HEK293T (cell line): Measurements from ENCODE around the gene TTC28.

Experiments used
- CTCF ChIA-PET: fragments of 350-600 bp; formaldehyde crosslinking; extraction: SDS; loops from one replicate; lab custom pipeline; 2021; ENCODE audit warnings: antibody characterized with exemption, inconsistent platforms; lab: Yijun Ruan, JAX
- POLR2A ChIA-PET: fragments of 350-600 bp; formaldehyde crosslinking; extraction: SDS; loops from one replicate; lab custom pipeline; 2020; ENCODE audit warnings: antibody characterized with exemption, inconsistent platforms; lab: Yijun Ruan, JAX
- DNase-seq: peaks from one replicate; pipeline ENCODE4 v3.0.0; 2012; ENCODE audit warnings: mixed read lengths; ENCODE audit errors: extremely low spot score
- ARNT ChIP-seq: fragments of 450-650 bp; IDR thresholded peaks from 2 replicates; pipeline ENCODE4 v1.6.1; 2017; ENCODE audit warnings: mild to moderate bottlenecking
- BHLHE40 ChIP-seq: fragments of 450-650 bp; IDR thresholded peaks from 2 replicates; pipeline ENCODE4 v1.6.1; 2016; ENCODE audit warnings: mild to moderate bottlenecking, moderate library complexity, borderline replicate concordance
- CTBP1 ChIP-seq: fragments of 450-650 bp; IDR thresholded peaks from 2 replicates; pipeline ENCODE4 v1.6.1; 2016; ENCODE audit warnings: borderline replicate concordance
- ELF4 ChIP-seq: fragments of 450-650 bp; IDR thresholded peaks from 2 replicates; pipeline ENCODE4 v1.6.1; 2017; ENCODE audit warnings: antibody characterized with exemption
- FOXA1 ChIP-seq: fragments of 450-650 bp; IDR thresholded peaks from 2 replicates; pipeline ENCODE4 v1.6.1; 2016; ENCODE audit warnings: mild to moderate bottlenecking
- FOXK2 ChIP-seq: fragments of 450-650 bp; IDR thresholded peaks from 2 replicates; pipeline ENCODE4 v1.6.1; 2016; ENCODE audit warnings: mild to moderate bottlenecking
- FOXM1 ChIP-seq: fragments of 450-650 bp; IDR thresholded peaks from 2 replicates; pipeline ENCODE4 v1.6.1; 2017; ENCODE audit warnings: mild to moderate bottlenecking, borderline replicate concordance
- HDGF ChIP-seq: fragments of 450-650 bp; IDR thresholded peaks from 2 replicates; pipeline ENCODE4 v1.6.1; 2017; ENCODE audit warnings: antibody characterized with exemption, borderline replicate concordance
- L3MBTL2 ChIP-seq: fragments of 450-650 bp; conservative IDR thresholded peaks from 2 replicates; pipeline ENCODE4 v1.6.1; 2016; ENCODE audit warnings: mild to moderate bottlenecking
- LEF1 ChIP-seq: fragments of 450-650 bp; IDR thresholded peaks from 2 replicates; pipeline ENCODE4 v1.6.1; 2017; ENCODE audit warnings: mild to moderate bottlenecking, borderline replicate concordance
- NFRKB ChIP-seq: fragments of 450-650 bp; IDR thresholded peaks from 2 replicates; pipeline ENCODE4 v1.6.1; 2016; ENCODE audit warnings: mild to moderate bottlenecking, moderate library complexity
- PKNOX1 ChIP-seq: fragments of 450-650 bp; IDR thresholded peaks from 2 replicates; pipeline ENCODE4 v1.6.1; 2016
- SP1 ChIP-seq: fragments of 450-650 bp; IDR thresholded peaks from 2 replicates; pipeline ENCODE4 v1.6.1; 2017
- SUZ12 ChIP-seq: fragments of 450-650 bp; IDR thresholded peaks from 2 replicates; pipeline ENCODE4 v1.6.1; 2016; ENCODE audit warnings: mild to moderate bottlenecking
- TARDBP ChIP-seq: fragments of 450-650 bp; IDR thresholded peaks from 2 replicates; pipeline ENCODE4 v1.6.1; 2016
- ZNF384 ChIP-seq: fragments of 450-650 bp; IDR thresholded peaks from 2 replicates; pipeline ENCODE4 v1.6.1; 2016

TTC28 gene

DNA sequence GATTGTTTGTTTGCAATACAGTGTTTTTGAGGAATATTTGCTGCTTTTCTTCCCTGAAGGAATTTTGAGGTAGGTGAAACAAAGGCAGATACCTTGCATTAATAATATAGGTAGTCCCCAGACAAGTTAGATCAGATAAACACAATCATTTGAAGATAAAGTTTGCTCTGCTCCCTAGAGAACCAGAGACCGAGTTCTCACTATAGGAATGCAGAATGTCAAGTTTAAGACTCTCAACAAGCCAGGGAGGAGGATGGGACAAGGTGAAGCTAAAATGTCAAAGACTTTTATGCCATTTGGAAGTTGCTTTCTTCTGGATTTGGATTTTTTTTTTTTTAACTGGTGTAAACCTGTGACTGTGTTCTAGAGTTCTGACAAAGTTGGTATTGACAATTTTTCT is 364.7 kb downstream of the TTC28 start:
- ChIA-PET CTCF (no interaction called here), POLR2A (no interaction called here)
- no peak for TF ChIP-seq ZNF384
- TF ChIP-seq NFRKB = no peak
- TF ChIP-seq CTBP1 = no peak
- no peak for TF ChIP-seq ARNT
- TF ChIP-seq PKNOX1 = no peak
- TF ChIP-seq TARDBP = no peak
- no peak for TF ChIP-seq ELF4
- no peak for TF ChIP-seq SP1
- TF ChIP-seq HDGF = no peak
- TF ChIP-seq FOXM1 = no peak
- no peak for TF ChIP-seq FOXA1
- no peak for TF ChIP-seq SUZ12
- no peak for TF ChIP-seq L3MBTL2
- TF ChIP-seq FOXK2 = no peak
- TF ChIP-seq LEF1 = no peak
- TF ChIP-seq BHLHE40 = no peak
- no peak for DNase-seq

DNA sequence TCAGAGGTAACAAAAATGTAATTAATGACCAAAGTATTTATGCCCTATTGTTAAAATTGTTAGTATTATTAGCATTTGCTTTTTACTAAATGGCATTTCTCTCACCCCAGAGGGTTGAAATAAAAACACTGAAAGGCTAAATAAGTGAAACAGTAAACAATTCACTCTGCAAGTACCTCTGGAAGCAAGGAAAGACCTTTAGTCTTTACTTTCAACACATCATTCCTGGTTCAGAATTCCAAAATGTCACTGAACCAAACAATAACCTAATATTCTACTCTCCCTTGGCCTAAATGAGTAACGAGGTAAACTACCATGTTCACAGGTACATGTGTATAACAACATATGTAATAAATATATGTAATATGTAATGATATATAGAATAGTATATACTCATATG is 369.3 kb downstream of the TTC28 start:
- DNase-seq = no peak
- TF ChIP-seq CTBP1 = no peak
- no peak for TF ChIP-seq L3MBTL2
- TF ChIP-seq SP1 = no peak
- TF ChIP-seq ELF4 = no peak
- TF ChIP-seq HDGF = no peak
- TF ChIP-seq ZNF384 = no peak
- TF ChIP-seq PKNOX1 = no peak
- TF ChIP-seq ARNT = no peak
- no peak for TF ChIP-seq SUZ12
- no peak for TF ChIP-seq NFRKB
- TF ChIP-seq FOXK2 = no peak
- TF ChIP-seq TARDBP = no peak
- no peak for TF ChIP-seq FOXM1
- TF ChIP-seq LEF1 = no peak
- no peak for TF ChIP-seq FOXA1
- no peak for TF ChIP-seq BHLHE40
- CTCF ChIA-PET = no interaction called here
- POLR2A ChIA-PET = no interaction called here

GRCh38 chr22:28299753-28300152 is 379.9 kb downstream of the TTC28 start:
- POLR2A ChIA-PET = no interaction called here
- DNase-seq = no peak
- CTCF ChIA-PET = no interaction called here
- TF ChIP-seq NFRKB = no peak
- no peak for TF ChIP-seq ZNF384
- no peak for TF ChIP-seq LEF1
- no peak for TF ChIP-seq BHLHE40
- TF ChIP-seq ELF4 = no peak
- TF ChIP-seq SUZ12 = no peak
- TF ChIP-seq ARNT = no peak
- TF ChIP-seq PKNOX1 = no peak
- TF ChIP-seq FOXA1 = no peak
- no peak for TF ChIP-seq CTBP1
- no peak for TF ChIP-seq HDGF
- TF ChIP-seq SP1 = no peak
- TF ChIP-seq FOXM1 = no peak
- no peak for TF ChIP-seq FOXK2
- TF ChIP-seq L3MBTL2 = no peak
- TF ChIP-seq TARDBP = no peak

DNA sequence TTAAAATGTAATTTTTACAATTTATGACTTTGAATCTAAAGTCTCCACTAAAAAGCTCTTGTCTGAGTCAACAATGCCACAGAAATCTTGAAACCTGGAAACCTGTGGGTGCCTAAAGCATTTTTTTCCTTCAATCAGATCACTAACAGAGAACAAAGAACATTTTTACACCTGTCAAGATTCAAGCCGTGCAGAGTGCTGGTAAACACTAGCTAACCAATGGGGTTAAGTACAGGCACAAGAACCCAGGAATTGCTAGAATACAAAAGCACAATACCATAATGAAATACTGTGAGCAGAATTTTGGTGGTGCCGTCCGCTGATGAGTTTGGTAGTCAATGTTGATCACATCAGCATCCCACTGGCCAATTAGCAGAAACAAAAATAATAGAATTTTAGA is 380.3 kb downstream of the TTC28 start:
- ChIA-PET POLR2A (no interaction called here), CTCF (no interaction called here)
- no peak for TF ChIP-seq FOXA1
- no peak for TF ChIP-seq BHLHE40
- TF ChIP-seq SP1 = no peak
- no peak for TF ChIP-seq FOXK2
- TF ChIP-seq TARDBP = no peak
- no peak for TF ChIP-seq LEF1
- no peak for TF ChIP-seq PKNOX1
- TF ChIP-seq CTBP1 = no peak
- no peak for TF ChIP-seq SUZ12
- TF ChIP-seq HDGF = no peak
- TF ChIP-seq ZNF384 = no peak
- TF ChIP-seq ARNT = no peak
- no peak for TF ChIP-seq ELF4
- TF ChIP-seq FOXM1 = no peak
- TF ChIP-seq L3MBTL2 = no peak
- no peak for TF ChIP-seq NFRKB
- no peak for DNase-seq

- no peak for TF ChIP-seq FOXA1
- no peak for TF ChIP-seq ARNT
- no peak for TF ChIP-seq ELF4
- no peak for TF ChIP-seq SUZ12
- no peak for TF ChIP-seq FOXM1
- no peak for TF ChIP-seq ZNF384
- TF ChIP-seq CTBP1 = no peak
- TF ChIP-seq SP1 = no peak
- no peak for TF ChIP-seq LEF1
- no peak for TF ChIP-seq FOXK2
- no peak for TF ChIP-seq BHLHE40
- no peak for TF ChIP-seq TARDBP
- TF ChIP-seq NFRKB = no peak
- no peak for TF ChIP-seq PKNOX1
- TF ChIP-seq HDGF = no peak
- TF ChIP-seq L3MBTL2 = no peak
- ChIA-PET CTCF (no interaction called here), POLR2A (no interaction called here)
- DNase-seq = no peak
Measured at GRCh38 chr22:28297504-28297903, 382.1 kb downstream of the TTC28 start.
